Kidney (tissue), 14 donors: ENCODE data around the gene HDLBP. TPM values are rescaled to one million over a fixed set of nuclear protein-coding genes. Genes with fewer than 3 reads are reported as not detected.
"Not testable (repeated sequence)": the region's sequence is repeated elsewhere in the genome, so short reads cannot be mapped to it uniquely, and the experiment has no call there.

Source experiments
- DNase-seq, 5 donors: peaks; one replicate each; pipeline ENCODE4 v3.0.0-alpha.2; 2013 to 2020
- FAIRE-seq: peaks from 2 replicates; lab custom pipeline; 2012; peaks lifted over from hg19 to GRCh38; lab: Jason Lieb, UNC
- H3K27ac ChIP-seq, 2 donors: one replicate each; pipeline ENCODE4 v1.7.0; 2013; ENCODE audit warnings: low read depth in 2 of 2, low read length in 2 of 2, inconsistent platforms in 1 of 2
- H3K27me3 ChIP-seq: one replicate; pipeline ENCODE4 v1.7.1; 2013; ENCODE audit warnings: low read length, inconsistent platforms; ENCODE audit not compliant: control insufficient read depth, insufficient read depth
- H3K36me3 ChIP-seq, 3 donors: one replicate each; pipeline versions ENCODE4 v1.7.0 to v1.7.1; 2013; ENCODE audit warnings: low read length in 3 of 3, control low read depth in 1 of 3, inconsistent platforms in 1 of 3; ENCODE audit not compliant: insufficient read depth in 3 of 3, control insufficient read depth in 2 of 3
- H3K4me1 ChIP-seq, 3 donors: one replicate each; pipeline versions ENCODE4 v1.7.0 to v1.7.1; 2013; ENCODE audit warnings: low read length in 3 of 3, inconsistent platforms in 1 of 3, low read depth in 1 of 3; ENCODE audit not compliant: control insufficient read depth in 2 of 3, insufficient read depth in 2 of 3
- H3K4me3 ChIP-seq, 3 donors: one replicate each; pipeline versions ENCODE4 v1.7.0 to v1.8.1; 2013; ENCODE audit warnings: low read length in 3 of 3, control low read depth in 1 of 3, inconsistent platforms in 1 of 3
- H3K9ac ChIP-seq, 3 donors: one replicate each; pipeline versions ENCODE4 v1.7.0 to v1.7.1; 2013; ENCODE audit warnings: low read length in 3 of 3, control low read depth in 1 of 3, inconsistent platforms in 1 of 3
- H3K9me3 ChIP-seq, 3 donors: one replicate each; pipeline versions ENCODE4 v1.7.0 to v1.7.1; 2013; ENCODE audit warnings: low read length in 3 of 3, control low read depth in 1 of 3, inconsistent platforms in 1 of 3; ENCODE audit not compliant: control insufficient read depth in 2 of 3, insufficient read depth in 1 of 3
- intact Hi-C: fragments of 100-400 bp; cut with DNase I; formaldehyde crosslinking; loops from one replicate; pipeline ENCODE4 v1.11.1; 2022
- polyA plus RNA-seq: library from polyadenylated mRNA; stranded (reverse); fragments of 350-450 nt; fragmentation: Illumina TruSeq; extraction: RNeasy Lipid Tissue Mini Kit (QIAGEN cat#74804); gene quantifications from one replicate; pipeline ENCODE4 v1.2.3, GENCODE V29; 2014; ENCODE audit warnings: low read depth, low replicate concordance; ENCODE audit not compliant: insufficient read depth
- total RNA-seq: library from RNA; stranded (reverse); fragmentation: NEBNext Ultra II Directional; extraction: Animal tissue kit (Norgen Biotek cat#: 25700); gene quantifications from one replicate; pipeline ENCODE4 v1.2.1, GENCODE V29; 2021
- TF ChIP-seq, protein P1 (sequence below): IDR thresholded peaks from 3 replicates; pipeline ENCODE4 v1.5.1; 2012; ENCODE audit warnings: mild to moderate bottlenecking, moderate library complexity, borderline replicate concordance; ENCODE audit not compliant: insufficient read depth; ENCODE audit errors: extremely low read depth
- donor health status: control.
- donor health status: control.
- donor health status: control.
- donor health status: control.
- donor health status: control.
- donor health status: DM: yes; HTN: yes; CAD: no.
- donor health status: Normal renal cell carcinoma (clear cell type).

Gene HDLBP
- total and polyA plus RNA-seq, 2 donors from 2014 or later, result 256 to 356 TPM

- H3K27me3 ChIP-seq, result no peaks in the 10 kb centered on the region
- no peak for FAIRE-seq
Measured at GRCh38 chr2:241199286-241199685, 116.2 kb downstream of the HDLBP start.

DNA sequence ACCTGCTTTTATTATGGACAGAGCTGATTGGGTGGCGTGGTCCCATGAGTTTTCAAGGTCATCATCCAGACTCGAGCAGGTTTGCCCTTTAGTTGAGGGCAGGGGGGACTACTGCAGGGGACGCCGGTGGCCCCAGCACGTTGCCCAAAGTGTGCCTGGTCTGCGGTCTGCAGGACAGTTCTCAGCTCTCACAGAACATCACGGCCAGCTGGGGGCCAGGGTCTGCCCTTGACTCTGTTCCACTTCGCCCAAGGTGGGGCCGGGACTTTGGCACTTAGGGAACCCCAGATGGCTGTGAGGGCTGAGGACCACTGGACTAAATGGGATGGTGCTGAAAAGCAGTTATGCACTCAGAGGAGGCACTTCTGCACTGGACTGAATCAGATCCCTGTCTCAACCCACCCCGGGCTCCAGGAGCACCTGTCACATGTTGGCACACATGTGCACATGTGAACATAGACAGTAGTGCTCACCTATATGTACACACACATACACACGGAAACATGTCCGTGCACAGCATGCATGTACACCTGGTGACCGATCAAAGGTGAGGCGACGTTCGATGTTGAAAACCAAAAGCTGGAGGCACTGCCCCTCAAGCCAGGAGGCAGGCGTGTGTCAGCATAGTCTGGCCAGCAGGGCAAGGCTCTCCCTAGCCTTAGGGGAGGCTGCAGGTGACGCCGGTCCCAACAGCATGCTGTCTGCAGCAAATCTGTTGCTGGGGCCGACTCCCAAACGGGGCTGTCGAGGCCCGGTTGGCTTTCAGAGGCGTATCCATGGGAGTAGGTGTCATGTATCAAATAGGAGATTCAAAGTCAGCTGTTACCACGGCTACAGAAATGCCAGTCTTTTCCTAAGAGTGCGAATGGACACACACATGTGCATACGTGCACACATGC is 116.8 kb downstream of the HDLBP start:
- Histone ChIP-seq H3K4me3 (no peak overlapping the region), H3K9ac (no peak overlapping the region), H3K9me3 (no peaks in the 10 kb centered on the region), H3K36me3 (no peaks in the 10 kb centered on the region), H3K27ac (no peak overlapping the region), H3K27me3 (no peaks in the 10 kb centered on the region), H3K4me1 (no peaks in the 10 kb centered on the region)
- TF ChIP-seq, protein P1, sequence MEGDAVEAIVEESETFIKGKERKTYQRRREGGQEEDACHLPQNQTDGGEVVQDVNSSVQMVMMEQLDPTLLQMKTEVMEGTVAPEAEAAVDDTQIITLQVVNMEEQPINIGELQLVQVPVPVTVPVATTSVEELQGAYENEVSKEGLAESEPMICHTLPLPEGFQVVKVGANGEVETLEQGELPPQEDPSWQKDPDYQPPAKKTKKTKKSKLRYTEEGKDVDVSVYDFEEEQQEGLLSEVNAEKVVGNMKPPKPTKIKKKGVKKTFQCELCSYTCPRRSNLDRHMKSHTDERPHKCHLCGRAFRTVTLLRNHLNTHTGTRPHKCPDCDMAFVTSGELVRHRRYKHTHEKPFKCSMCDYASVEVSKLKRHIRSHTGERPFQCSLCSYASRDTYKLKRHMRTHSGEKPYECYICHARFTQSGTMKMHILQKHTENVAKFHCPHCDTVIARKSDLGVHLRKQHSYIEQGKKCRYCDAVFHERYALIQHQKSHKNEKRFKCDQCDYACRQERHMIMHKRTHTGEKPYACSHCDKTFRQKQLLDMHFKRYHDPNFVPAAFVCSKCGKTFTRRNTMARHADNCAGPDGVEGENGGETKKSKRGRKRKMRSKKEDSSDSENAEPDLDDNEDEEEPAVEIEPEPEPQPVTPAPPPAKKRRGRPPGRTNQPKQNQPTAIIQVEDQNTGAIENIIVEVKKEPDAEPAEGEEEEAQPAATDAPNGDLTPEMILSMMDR, result no peak
- intact Hi-C loops, result no loop called here
- peak in 3 of 5 donors; percentile 23 to 30 (median 26) for DNase-seq
- no peak for FAIRE-seq

More at GRCh38 chr2:241199286-241199685, 116.2 kb downstream of the HDLBP start:
- Histone ChIP-seq H3K27ac (no peak overlapping the region), H3K4me1 (no peaks in the 10 kb centered on the region), H3K9ac (no peak overlapping the region), H3K36me3 (no peaks in the 10 kb centered on the region), H3K9me3 (no peaks in the 10 kb centered on the region), H3K4me3 (no peak overlapping the region)
- TF ChIP-seq, protein P1, result no peak
- intact Hi-C loops, result no loop called here
- DNase-seq, result no peak

DNA sequence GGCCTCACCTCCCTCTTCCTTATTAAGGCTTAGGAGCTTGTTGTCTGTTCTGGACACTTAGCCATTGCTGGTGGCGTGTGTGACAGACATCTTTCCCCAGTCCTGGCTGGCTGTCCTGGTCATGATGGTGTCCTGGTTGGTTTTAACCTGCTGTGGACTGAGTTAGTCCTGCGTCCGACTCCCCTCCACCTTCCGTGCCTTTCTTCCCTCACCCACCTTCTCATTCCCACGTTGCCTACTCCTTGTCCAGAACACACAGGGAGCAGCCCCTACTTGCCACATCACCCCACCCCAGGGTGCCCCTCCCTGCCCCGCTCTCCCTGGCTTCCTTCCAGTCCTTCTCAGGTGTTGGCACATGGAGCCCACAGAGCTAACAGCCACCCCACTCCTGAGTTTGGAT is 117.5 kb downstream of the HDLBP start:
- no peak overlapping the region for H3K9ac ChIP-seq
- intact Hi-C loops, result no loop called here
- no peaks in the 10 kb centered on the region for H3K36me3 ChIP-seq
- H3K4me1 ChIP-seq, result no peaks in the 10 kb centered on the region
- TF ChIP-seq, protein P1, result no peak
- FAIRE-seq, result no peak
- H3K9me3 ChIP-seq, result no peaks in the 10 kb centered on the region
- no peak for DNase-seq
- no peaks in the 10 kb centered on the region for H3K27me3 ChIP-seq
- no peak overlapping the region for H3K4me3 ChIP-seq
- H3K27ac ChIP-seq, result no peak overlapping the region

DNA sequence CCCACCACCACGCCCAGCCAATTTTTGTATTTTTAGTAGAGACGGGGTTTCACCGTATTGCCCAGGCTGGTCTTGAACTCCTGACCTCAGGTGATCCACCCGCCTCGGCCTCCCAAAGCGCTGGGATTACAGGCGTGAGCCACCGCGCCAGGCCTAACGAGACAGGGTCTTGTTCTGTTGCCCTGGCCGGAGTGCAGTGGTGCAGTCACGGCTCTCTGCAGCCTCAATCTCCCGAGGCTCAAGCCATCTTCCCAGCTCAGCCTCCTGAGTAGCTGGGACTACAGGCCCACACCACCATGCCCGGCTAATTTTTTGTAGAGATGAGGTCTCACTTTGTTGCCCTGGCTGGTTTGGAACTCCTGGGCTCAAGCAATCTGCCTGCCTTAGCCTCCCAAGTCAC is 118.2 kb downstream of the HDLBP start:
- H3K36me3 ChIP-seq, H3K27ac ChIP-seq, H3K4me3 ChIP-seq, FAIRE-seq, H3K9ac ChIP-seq, H3K27me3 ChIP-seq, H3K9me3 ChIP-seq, intact Hi-C loops, H3K4me1 ChIP-seq: not testable (repeated sequence)
- peak in 1 of 5 donors; percentile 56 for DNase-seq
